Body of pancreas (tissue), 4 donors: ENCODE measurements around the gene KIRREL2. TPM values are rescaled to one million over a fixed set of nuclear protein-coding genes. Genes with fewer than 3 reads are reported as not detected.

ENCODE experiments used
- ATAC-seq: fragments of 150-250 bp; one replicate; pipeline ENCODE4 v1.9.1; 2016
- DNase-seq, 4 donors: peaks; one replicate each; pipeline ENCODE4 v3.0.0-alpha.2; 2019
- H3K27ac ChIP-seq, 4 donors: fragments of 200-600 bp; sonication (generic); 1 replicate in 3 of 4; 2 replicates in 1 of 4; pipeline versions ENCODE4 v1.5.1 to v1.6.1; 2016 to 2019; ENCODE audit warnings: mild to moderate bottlenecking in 1 of 4, mixed read lengths in 1 of 4, moderate library complexity in 1 of 4
- H3K27me3 ChIP-seq, 2 donors: fragments of 200-600 bp; sonication (generic); one replicate each; pipeline ENCODE4 v1.6.0; 2016; ENCODE audit warnings: mild to moderate bottlenecking in 1 of 2
- H3K36me3 ChIP-seq, 2 donors: fragments of 200-600 bp; sonication (generic); replicated peaks in 1 of 2; 2 replicates each; pipeline ENCODE4 v1.5.1; 2016; ENCODE audit warnings: low read depth in 2 of 2; ENCODE audit not compliant: insufficient read depth in 1 of 2
- H3K4me1 ChIP-seq: fragments of 200-600 bp; sonication (generic); one replicate; pipeline ENCODE4 v1.6.0; 2016
- H3K4me3 ChIP-seq, 2 donors: fragments of 200-600 bp; sonication (generic); 1 replicate in 1 of 2; 2 replicates in 1 of 2; pipeline ENCODE4 v1.5.1; 2016 to 2019
- H3K9me3 ChIP-seq, 3 donors: fragments of 200-600 bp; sonication (generic); 1 replicate in 2 of 3; 2 replicates in 1 of 3; pipeline ENCODE4 v1.5.1; 2016
- POLR2A ChIP-seq, 3 donors: fragments of 450-650 bp; IDR thresholded peaks; one replicate each; pipeline ENCODE4 v1.6.1; 2016; ENCODE audit warnings: antibody characterized with exemption in 3 of 3, mild to moderate bottlenecking in 2 of 3
- WGBS, 2 donors: methylation state at CpG; one replicate each; pipeline ENCODE4 v1.1.5; 2017; 5-methylcytosine and 5-hydroxymethylcytosine counted together
- intact Hi-C: fragments of 100-400 bp; cut with DNase I; formaldehyde crosslinking; loops from one replicate; pipeline ENCODE4 v1.15.1; 2023
- total RNA-seq, 2 donors: library from RNA; depleted of rRNA; stranded (reverse); fragments of >200 nt; gene quantifications; one replicate each; pipeline ENCODE4 v1.1.0, GENCODE V29; 2016
- TF ChIP-seq, protein P1 (sequence below), 7 experiments: fragments of 450-650 bp in 4 of 7; fragments of 200-600 bp in 3 of 7; sonication (generic) in 3 of 7; IDR thresholded peaks; one replicate each; pipeline ENCODE4 v1.5.1; 2016 to 2019; ENCODE audit warnings: antibody characterized with exemption in 7 of 7

The KIRREL2 gene
- total RNA-seq, 2 donors from 2014 or later = 42.5 to 75.5 TPM

DNA sequence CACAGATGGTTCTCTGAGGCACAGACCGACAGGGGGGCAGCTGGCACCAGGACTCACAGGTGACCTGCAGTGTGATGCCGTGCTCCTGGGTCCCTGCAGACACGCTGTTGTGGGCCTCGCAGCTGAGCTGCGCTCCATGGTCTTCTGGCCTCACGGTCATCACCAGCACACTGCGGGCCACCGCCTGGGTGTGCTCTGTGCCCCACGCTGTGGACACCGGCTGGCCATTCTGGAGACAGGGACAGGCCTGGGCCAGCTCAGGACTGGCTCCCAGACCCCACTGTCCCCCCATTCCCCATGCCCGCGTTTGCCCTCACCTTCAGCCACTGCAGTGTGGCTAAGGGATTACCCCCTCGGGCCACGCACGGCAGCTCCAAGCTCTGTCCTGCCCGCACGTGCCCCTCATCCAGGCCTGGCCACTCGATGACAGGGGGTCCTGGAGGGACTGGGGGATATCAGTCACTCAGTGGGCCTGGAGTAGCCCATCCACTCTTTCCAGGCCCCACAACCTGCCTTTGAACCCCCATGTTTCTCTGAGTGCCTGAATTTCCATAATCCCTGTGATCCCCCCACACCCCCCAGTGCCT is 7.7 kb upstream of the KIRREL2 start:
- no peak for TF ChIP-seq POLR2A (IDR thresholded peaks at IDR 0.05)
- TF ChIP-seq, protein P1, sequence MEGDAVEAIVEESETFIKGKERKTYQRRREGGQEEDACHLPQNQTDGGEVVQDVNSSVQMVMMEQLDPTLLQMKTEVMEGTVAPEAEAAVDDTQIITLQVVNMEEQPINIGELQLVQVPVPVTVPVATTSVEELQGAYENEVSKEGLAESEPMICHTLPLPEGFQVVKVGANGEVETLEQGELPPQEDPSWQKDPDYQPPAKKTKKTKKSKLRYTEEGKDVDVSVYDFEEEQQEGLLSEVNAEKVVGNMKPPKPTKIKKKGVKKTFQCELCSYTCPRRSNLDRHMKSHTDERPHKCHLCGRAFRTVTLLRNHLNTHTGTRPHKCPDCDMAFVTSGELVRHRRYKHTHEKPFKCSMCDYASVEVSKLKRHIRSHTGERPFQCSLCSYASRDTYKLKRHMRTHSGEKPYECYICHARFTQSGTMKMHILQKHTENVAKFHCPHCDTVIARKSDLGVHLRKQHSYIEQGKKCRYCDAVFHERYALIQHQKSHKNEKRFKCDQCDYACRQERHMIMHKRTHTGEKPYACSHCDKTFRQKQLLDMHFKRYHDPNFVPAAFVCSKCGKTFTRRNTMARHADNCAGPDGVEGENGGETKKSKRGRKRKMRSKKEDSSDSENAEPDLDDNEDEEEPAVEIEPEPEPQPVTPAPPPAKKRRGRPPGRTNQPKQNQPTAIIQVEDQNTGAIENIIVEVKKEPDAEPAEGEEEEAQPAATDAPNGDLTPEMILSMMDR (IDR thresholded peaks at IDR 0.05) = no peak
- ATAC-seq (no peak), DNase-seq (no peak)
- no peak overlapping the region for H3K4me3 ChIP-seq
- intact Hi-C loops = no loop called here
- peaks cover 49% of the 10 kb centered on the region for H3K4me1 ChIP-seq
- no peaks in the 10 kb centered on the region for H3K9me3 ChIP-seq
- H3K27me3 ChIP-seq = no peaks in the 10 kb centered on the region
- WGBS, 2 donors = 88 to 97% methylated on average over 6 to 18 of the region's 18 CpGs
- no peak overlapping the region for H3K27ac ChIP-seq
- no peaks in the 10 kb centered on the region for H3K36me3 ChIP-seq

DNA sequence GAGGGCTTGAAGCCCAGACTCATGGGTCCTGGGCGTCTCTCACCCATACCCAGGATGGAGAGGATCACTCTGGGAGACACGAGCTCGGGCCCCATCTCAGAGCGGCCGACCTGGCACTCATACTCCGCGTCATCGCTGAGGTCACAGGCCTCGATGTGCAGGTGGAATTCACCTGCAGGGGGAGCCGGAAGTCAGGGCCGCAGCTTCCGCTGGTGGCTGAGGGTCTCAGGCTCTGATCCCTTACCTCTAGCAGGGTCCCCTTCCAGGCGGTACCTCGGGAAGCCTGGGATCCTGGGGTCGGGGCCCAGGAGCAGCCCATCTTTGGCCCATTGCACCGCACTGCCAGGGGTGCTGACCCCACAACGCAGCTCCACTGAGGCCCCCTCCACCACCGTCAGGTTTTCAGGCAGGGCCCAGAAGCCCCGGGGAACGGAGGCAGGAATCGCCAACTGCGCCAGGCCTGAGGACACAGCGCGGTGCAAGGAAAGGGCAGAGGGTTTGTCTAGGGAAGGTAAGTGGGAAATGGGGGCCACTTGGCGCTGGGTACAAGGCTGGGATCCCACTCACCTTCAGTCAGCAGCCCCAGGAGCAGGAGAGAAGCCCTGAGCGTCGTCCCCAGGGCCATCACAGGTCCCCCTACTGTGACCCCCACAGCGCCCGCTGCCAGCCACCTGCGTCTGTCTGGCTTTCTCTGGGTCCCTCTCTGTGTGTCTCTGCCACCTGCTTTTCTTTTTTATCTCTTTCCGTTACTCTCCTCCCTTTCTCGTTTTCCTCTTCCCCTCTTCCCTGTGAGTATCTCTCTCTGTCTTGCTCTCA is 5.3 kb upstream of the KIRREL2 start:
- Histone ChIP-seq H3K4me1 (peaks cover 57% of the 10 kb centered on the region), H3K9me3 (no peaks in the 10 kb centered on the region), H3K27me3 (no peaks in the 10 kb centered on the region), H3K36me3 (no peaks in the 10 kb centered on the region), H3K4me3 (peak overlapping the region; percentile 2 to 4), H3K27ac (peak overlapping the region; percentile 62 to 89 (median 77))
- intact Hi-C loops = no loop called here
- DNase-seq (peak; percentile 73 to 80 (median 74)), ATAC-seq (peak; percentile 41)
- TF ChIP-seq, protein P1 (IDR thresholded peaks at IDR 0.05) = peak in 6 of 7 experiments; percentile 17 to 65 (median 48)
- peak in 2 of 3 donors; percentile 44 to 51 for TF ChIP-seq POLR2A (IDR thresholded peaks at IDR 0.05)
- whole genome bisulfite sequencing, 2 donors = 27 to 33% methylated on average over 13 to 32 of the region's 32 CpGs

DNA sequence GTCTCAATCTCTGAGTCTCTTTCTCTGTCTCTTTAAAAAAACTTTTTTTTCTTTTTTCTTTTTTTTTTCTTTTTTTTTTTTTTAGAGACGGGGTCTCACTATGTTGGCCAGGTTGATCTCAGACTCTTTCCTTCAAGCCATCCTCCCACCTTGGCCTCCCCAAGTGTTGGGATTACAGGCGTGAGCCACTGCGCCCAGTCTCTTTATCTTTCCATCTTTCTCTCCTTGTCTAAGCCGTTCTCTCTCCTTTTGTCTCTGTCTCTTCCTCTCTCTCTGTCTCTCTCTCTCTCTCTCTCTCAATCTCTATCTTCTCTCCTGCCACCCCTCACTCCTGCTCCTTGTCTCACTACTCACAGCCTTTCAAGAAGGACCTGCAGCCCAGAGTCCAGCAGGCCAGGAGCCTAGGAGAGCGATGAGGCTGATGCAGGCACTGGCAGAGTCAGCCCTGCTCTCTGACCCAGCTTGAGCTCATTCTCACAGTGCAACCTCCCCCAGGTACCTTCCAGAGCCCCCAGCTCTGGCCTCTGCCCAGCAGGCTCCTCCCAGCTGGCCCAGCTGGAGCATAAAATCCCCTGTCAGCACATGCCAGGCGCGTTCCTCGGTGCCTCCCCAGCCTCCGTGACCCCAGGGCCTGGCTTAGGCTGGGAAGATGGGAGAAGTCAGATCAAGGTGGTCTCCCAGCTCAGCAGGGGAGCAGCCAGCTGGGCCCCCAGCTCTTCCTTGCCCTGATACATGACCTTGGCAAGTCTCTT is 4.5 kb upstream of the KIRREL2 start, which contains the start of gene NPHS1:
Gene NPHS1, minus strand, starts transcription at position 476 of the 752 bp plus-strand sequence. CDS start 667 bp downstream, outside the sequence.
- H3K4me3 ChIP-seq = peak within 1 kb of the TSS; percentile 4
- H3K4me1 ChIP-seq = peaks cover 56% of the 10 kb centered on the region
- WGBS, 2 donors = 27 to 41% methylated on average over 9 of the region's 9 CpGs
- DNase-seq (peak in 2 of 4 donors; percentile 25 to 39), ATAC-seq (no peak)
- intact Hi-C loops = no loop called here
- no peaks in the 10 kb centered on the region for H3K27me3 ChIP-seq
- no peaks in the 10 kb centered on the region for H3K9me3 ChIP-seq
- peak within 1 kb of the TSS; percentile 62 to 89 (median 77) for H3K27ac ChIP-seq
- no peaks in the 10 kb centered on the region for H3K36me3 ChIP-seq
- TF ChIP-seq POLR2A (IDR thresholded peaks at IDR 0.05) = peak in 1 of 3 donors; percentile 38
- TF ChIP-seq, protein P1 (IDR thresholded peaks at IDR 0.05) = no peak

DNA sequence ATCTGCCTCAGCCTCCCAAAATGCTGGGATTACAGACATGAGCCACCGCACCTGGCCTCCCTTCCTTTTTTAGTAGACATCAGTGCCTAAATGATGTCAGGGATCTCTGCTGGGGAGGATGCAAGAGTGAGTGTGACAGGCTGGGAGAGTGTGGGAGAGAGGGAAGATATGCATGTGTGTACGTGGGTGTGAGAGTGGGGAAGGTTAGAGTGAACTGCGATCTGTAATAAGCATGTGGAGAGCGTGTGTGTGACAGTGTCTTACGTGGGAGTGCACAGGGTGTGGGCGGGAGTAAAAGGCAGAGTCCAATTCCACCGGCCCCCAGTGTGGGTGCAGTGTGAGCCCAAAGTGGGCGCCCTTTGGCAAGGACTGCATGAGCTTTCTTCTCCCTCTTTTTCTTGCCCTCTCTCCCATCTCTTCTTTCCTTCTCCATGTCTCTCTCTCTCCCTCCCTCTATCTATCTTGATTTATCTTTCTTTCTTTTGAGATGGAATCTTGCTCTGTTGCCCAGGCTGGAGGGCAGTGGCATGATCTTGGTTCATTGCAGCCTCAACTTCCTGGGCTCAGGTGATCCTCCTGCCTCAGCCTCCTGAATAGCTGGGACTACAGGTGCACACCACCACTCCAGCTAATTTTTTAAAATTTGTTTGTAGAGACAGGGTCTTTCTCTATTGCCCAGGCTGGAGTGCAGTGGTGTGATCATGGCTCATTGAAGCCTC is 3.5 kb upstream of the KIRREL2 start:
- DNase-seq = no peak
- WGBS, 2 donors = 33 to 37% methylated on average over 8 of the region's 8 CpGs

More for the DNA sequence above, 3.5 kb upstream of the KIRREL2 start:
- no peak for ATAC-seq
- H3K9me3 ChIP-seq = no peaks in the 10 kb centered on the region
- H3K4me1 ChIP-seq = peaks cover 64% of the 10 kb centered on the region
- no peaks in the 10 kb centered on the region for H3K36me3 ChIP-seq
- H3K4me3 ChIP-seq = no peak overlapping the region
- H3K27me3 ChIP-seq = no peaks in the 10 kb centered on the region
- H3K27ac ChIP-seq = peak overlapping the region in 2 of 4 donors; percentile 68 to 89
- TF ChIP-seq, protein P1 (IDR thresholded peaks at IDR 0.05) = no peak
- TF ChIP-seq POLR2A (IDR thresholded peaks at IDR 0.05) = no peak
- intact Hi-C loops = no loop called here
